GM18502 (cell line): ENCODE results near the gene NDUFS8.

Experiments used
- ATAC-seq: cut with Tn5 transposase; IDR thresholded peaks from one replicate; pipeline ENCODE4 v1.9.1; 2021; ENCODE audit warnings: mild to moderate bottlenecking; ENCODE audit not compliant: unreplicated experiment, poor library complexity

Gene NDUFS8

DNA sequence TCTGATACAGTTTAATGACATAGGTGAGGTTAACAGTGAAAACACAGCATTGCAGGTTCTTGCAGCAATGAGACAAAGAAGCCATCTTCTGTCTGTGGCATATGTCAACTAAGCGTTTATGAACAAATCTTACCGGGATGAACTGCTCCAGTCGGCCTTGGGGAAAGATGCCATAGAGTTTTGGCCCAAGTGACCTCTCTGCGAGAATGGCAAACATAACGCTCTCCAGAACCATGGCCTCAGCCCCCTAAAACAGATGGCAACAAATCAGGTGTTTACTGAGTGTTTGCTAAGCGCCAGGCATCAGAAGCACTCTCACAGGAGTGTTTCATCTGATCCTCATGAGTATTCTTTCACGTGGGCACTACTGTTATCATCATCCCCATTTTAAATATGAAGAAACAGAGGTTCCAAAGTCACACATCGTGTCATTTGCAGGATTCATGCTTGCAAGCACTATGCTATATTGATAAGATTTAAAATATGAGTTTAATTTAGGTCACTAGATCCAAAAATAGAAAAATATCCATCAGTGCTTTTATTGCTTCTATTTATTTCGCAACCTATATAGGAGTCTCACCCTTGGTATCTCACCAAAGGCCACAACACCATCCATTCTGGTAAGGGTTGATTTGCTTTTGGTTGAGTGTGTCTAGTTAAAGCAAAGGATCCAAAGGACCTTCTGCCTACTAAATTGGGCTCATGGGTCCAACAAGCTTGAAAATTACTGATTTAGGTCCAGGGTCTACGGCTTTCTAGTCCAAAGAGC, 44.3 kb downstream of the NDUFS8 start:
- ATAC-seq = no peak

DNA sequence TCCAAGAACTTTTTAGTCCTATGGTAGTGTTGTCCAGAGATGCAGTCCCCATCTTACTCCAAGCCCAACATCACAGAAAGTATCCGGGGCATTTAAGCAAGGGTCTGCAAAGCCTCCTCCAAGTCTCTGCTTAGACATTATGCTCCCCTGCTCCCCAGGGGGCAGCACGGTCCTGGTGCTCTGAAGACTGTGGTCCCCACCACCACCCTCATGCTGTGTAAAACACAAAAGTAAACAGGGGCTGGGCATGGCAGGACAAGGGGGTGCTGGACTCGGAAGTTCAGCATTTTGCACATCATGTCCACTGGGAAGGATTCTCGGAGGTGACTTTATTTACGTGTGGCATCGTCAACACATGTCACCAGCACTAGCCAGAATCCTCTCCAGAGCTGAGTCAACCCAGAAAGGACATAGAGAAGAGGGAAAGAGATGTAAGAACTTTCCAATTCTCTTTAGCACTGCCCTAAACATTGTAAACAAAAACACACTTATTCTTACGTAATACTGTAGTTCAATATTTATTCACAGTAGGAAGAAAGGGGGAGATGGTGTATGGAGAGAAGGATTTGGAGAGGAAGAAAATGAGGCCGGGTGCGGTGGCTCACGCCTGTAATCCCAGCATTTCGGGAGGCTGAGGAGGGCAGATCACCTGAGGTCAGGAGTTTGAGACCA, 46.0 kb downstream of the NDUFS8 start:
- ATAC-seq = no peak

DNA sequence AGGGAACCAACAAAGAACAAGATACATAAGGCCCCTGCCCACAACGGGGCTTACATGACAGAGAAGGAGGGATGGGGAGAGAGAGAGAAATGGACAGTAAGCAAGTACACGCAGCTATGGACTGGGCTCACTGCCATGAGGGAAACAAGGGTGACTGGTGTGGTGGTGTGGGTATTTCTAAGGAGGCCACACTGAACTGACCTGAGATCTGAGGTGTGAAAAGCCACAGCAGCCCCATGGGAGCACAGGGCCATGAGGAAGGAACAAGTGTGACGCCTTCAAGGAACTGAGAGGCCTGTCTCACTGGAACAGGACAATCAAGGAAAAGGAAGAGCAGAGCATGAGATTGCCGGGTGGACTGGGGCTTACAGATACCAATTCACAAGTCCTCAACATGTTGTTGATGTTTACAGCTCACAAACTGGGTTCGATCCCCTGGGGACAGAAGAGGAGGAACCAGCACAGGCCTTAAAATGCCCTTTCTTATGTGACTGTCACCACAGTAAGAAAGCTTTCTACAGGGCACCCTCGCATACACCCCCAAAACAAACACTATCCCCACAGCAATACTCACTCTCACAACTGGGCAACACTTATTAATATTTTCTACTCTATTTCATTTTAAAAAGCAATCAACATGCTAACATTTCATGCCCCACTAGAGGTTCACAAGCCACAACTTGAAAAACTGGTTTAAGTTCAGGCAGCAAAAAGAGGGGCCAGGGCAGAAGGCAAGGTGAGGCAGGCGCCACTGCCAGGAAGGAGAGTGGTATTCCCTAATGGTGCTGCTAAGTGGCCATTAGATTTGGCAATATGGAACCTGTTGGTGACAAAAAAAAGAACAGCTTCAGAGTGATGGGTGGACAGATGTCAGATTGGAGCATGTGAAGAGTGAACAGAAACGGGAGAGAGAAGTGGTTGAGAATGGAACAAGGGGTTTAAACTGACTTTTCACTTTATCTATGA, 47.4 kb downstream of the NDUFS8 start:
- no peak for ATAC-seq

DNA sequence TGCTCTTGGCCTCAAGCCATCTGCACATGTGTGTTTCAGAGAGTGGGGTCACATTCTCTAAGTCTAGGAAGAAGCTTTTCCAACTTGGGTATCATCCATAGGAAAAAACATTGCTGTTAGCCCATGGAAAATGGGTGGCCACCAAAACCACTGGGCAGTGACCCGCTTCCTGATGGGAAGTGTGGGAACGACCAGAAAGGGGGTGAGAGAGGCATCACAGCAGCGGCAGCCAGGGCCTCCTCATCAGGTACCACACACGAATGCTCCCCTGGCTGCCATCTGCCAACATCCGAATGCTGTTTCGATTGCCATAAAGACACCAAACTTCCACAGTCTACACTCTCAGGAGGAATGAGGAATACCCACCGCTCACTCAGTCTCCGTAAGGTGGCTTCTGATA, 50.4 kb downstream of the NDUFS8 start:
- ATAC-seq = no peak

DNA sequence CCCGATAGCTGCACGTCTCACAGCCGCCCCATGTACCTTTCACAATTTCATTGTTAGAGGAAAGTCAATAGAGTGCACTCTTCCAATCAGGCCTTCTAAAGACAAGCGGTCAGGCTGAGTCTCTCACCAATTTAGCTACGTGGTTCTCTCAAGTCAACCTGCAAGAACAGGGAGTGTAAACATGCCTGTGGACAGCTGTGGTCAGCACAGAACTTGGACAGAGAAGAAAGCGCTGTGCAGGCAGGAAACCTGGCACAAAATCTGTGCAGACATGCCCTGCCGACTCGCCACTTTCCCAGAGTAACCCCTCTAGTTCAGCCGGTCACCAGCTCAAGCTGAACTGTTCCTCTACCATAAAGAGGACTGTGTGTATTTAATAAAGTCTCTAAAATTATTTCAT, 51.2 kb downstream of the NDUFS8 start:
- ATAC-seq = no peak

DNA sequence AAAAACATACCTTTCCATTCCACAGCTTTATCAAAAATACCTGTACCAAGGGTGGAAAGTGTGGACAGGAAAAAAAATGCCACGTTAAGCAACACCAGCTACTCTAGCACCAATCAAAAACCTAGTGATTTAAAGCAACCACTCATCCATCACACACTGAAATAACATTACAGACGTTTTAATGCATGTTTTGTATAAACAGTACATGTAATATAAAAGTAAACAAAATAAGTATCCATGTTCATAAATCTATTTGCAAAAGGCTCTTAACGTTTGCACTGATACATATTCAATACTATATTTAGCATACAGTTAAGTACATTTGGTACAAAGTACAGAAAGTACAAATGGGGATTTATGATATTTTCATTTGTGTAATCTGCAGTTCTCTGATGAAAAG, 52.0 kb downstream of the NDUFS8 start:
- ATAC-seq = no peak

DNA sequence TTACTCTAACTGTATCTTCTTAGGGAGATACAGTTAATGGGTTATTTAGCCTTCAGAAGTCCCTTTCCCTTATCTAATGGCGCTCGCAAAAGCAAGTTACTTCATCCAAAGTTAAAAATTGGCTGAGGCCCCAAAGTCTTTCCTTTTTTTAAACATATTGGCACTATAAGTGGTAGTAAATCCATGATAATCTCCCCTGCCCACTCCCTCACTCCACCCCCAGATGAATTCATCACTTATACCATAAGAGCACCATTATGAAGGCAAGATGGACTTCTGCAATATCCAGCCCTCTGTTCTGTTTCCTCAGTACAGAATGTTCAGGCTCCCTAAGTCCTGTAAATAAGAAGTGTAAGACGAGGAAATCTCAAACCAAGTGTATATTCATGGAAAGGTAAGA, 53.0 kb downstream of the NDUFS8 start:
- ATAC-seq = no peak
